Measurements from ENCODE around the gene GSE1.

Gene GSE1

DNA sequence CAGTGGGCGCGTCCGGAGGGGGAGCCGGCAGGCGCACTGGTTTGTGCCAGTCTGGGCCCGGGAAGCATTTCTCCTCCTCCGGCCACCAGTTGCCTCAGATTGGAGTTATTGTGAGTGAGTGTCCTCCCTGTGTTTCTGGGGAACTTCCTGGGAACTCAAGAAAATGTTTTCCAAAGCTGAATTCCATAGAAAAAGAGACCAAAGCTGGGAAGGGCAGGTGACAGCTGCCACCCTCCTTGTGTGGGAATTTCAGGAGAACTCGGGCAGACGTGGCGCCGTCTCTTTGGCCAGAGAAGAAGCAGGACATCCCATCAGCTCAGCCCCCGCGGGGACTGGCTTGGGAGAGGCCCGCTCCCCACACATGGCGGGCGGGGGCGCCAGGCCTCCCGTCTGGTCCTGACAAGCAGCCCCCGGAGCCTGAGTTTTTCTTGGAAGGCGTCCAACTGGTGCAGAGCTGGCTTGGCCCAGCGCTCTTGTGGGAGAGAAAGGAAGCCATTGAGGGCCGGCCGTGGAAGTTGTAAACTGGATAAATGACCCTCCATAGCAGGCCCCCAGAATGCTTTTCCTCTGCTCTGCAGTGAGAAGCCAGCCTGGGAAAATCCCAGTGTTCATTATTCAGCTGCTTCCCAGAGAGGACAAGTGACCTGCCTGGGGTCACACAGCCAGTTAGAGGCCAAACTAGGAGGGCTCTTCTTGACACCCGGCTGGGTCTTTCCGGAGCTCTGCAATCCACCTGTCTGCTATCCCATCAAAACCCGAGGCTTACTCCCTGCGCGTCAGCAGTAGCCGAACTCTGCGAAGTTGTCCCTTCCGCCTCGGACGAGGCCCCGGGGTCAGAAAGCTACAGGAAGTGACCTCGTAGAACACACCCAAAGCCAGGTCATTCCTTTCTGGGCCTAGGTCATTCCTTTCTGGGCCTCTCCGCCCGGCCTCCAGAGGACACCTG, 39.2 kb upstream of the GSE1 start:
- no peak for DNase-seq (ENCODE audit: low read depth in 2 of 2, low spot score in 1 of 2)

DNA sequence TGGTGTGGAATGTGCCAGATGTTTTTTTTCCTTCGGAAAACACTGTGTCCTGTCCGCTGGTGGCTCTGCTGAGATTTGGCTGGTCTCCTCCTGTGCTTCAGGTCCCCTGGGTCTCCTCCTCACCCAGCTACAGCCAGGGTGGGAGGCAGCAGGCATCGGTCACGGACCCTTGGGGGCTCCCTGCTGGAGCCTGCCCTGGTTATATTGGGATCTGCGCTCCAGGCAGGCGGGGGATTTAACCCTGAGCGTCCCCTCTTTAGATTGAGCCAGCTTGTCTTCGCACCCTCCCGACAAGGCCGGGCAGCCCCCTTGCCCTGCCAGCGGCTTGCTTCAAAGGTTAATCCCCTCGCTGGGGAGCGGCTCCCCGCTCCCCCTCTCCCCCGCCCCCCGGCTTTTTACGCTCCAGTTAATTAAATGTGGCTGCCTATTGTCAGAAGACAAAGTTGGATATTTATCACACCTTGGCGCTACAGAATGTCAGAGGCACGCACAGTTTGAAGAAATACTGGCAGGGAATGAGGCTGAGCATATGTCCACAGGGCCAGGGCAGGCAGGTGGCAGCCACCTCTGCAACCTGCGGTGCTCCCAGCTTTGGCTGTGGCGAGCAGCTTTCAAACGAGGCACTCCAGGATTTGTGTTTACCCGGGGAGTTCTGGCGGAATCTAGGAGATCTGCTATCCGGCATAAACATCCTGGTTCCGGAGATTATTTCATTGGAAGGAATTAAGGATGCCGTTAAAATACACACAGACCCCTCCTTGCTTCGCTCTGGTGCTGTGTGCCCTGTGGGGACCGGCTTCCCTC, 38.2 kb upstream of the GSE1 start:
- no peak for DNase-seq (ENCODE audit: low read depth in 2 of 2, low spot score in 1 of 2)

DNA sequence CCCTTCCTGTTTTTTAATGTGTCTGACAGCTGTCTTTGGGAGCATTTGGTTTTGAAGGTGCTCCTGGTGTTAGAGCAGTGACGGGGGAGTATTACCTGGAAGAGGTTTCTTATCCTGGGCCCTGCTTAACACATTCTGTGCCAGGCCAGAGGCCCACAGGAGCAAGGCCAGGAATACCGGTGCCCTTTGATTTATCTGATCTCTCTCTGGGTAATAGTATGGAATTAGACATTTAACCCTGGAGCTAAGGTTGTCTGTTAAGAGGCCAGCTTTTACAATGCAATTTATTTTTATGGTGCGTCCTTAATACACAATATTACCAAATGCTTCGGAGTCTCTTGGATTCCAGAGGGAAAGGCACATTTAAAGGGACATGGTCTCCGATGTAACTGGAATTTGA, 37.2 kb upstream of the GSE1 start:
- DNase-seq (ENCODE audit: low read depth in 2 of 2, low spot score in 1 of 2) = no peak

DNA sequence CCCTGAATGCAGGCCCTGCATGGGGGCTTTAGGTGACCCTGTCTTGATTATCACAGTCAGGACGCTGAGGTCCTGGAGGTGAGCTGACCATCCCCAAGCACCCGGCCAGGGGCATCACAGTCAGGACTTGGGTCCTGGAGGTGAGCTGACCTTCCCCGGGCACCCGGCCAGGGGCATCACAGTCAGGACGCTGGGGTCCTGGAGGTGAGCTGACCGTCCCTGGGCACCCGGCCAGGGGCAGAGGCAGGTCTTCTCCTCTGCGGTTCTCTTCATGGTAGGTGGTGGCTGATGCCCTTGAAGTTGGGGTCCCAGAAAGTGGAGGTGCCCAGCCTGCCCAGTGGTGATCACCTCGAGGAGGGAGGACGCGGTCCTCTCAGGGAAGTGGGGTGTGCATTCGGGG, 36.2 kb upstream of the GSE1 start:
- no peak for DNase-seq (ENCODE audit: low read depth in 2 of 2, low spot score in 1 of 2)

DNA sequence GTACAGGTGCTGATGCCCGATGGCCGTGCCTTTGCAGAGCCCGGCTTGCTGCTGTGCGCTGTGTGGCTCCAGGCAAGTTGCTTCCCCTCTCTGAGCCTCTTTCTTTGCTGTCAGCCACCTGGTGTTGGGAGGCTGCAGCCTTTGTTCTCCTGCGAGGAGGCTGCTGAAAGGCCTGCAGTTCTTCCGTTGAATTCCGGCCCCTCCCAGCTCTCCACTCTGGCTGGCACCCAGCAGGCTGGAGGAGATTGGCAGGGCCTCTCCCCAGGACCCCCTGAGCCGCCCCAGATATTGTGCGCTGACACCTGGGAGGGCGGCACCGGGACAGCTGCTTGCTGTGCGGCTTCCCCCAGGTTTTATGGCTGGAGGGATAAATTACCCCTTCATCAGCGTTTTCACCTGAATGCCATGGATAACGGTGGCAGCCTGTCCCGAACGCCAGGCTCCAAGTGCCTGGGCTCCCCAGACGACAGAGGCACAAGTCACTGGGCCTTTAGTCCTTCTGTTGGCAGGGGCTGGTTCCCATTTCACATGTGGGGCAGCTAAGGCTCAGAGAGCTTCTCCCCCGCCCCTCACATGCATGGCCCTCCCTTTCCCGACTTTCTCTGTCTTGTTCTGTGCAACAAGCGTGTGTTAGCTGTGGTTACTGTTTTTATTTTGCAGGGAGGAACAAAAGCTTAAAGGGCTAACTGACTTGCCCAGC, 35.1 kb upstream of the GSE1 start:
- DNase-seq (ENCODE audit: low read depth in 2 of 2, low spot score in 1 of 2) = no peak

DNA sequence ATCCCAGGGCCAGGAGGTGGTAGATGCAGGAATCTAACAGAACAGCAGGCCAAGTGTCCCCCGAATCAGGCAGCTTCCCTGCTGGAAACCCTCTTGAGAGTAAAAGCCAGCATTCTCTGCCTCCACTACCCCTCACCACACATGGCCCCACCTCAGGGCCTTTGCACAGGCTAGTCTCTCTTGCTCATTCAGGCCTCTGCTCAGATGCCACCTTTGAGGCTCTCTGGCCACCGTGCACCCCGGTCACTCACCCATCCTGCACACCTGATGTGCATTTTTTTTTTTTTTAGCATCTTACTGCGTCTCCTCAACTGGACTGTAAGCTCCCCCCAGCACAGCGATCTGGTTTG, 34.5 kb upstream of the GSE1 start:
- no peak for DNase-seq (ENCODE audit: low read depth in 2 of 2, low spot score in 1 of 2)

DNA sequence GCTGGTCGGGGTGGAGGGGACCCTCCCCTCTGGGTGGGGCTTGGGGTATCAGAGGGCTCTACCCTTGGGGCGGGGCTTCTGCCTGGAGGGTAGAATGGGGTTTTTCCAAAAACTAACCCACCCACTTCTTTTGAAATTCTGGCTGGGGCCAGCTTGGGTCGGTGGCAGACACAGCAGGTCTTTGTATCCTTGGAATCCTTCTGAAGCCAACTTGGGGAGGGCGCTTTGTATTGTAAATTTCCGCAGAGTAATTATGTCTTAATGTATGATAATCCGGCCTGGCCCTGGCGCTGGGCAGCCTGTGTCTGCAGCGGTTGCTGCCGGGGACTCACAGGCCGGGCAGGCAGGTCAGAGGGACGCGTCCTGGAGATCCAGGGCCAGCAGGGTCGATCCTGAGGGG, 33.9 kb upstream of the GSE1 start:
- DNase-seq (ENCODE audit: low read depth in 2 of 2, low spot score in 1 of 2) = no peak

DNA sequence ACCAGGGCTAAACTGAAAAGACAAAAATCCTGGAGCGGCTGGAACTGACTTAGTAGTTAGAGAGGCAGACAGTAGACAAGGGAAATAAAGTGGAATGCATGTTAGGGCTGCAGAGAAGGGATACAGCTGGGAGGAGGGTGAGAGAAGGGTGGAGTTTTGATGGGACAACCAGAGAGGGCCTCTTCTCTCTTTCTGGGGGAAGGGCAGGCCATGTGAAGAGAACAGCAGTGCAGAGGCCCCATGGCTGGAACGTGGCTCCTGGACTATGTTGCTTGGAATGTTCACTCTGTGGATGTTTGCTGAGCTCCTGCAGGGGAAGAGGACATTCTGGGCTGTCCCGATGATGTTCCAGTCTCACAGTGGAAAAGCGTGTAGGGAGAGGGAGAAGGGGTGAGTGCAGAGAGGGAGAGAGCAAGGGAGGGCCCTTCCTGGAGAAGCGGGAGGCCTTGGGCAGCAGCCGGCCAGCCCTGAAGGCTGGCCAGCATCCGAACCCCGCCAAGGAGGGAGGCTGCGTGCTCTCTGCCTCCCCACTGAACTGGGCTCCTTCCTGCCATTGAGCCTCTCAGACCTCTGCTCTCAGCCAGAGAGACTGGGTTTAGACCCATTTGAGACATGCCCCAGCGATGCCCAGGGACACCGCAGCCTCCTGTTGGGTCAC, 33.1 kb upstream of the GSE1 start:
- DNase-seq (ENCODE audit: low read depth in 2 of 2, low spot score in 1 of 2) = no peak

DNA sequence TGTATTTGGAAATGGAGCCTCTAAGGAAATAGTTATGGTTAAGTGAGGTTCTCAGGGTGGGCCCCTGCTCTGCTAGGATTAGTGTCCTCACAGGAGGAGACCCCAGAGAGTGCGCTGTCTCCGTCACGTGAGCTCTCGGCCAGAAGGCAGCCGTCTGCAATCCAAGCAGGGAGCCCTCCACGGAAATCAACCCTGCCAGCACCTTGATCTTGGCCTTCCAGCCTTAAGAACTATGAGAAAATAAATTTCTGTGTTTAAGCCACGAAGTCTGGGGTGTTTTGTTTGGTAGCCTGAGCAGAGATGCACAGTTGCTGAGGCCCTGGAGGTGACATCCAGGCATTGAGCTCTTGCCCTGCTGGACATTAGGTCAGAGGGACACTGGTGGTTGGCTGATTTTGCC, 32.4 kb upstream of the GSE1 start:
- DNase-seq (ENCODE audit: low read depth in 2 of 2, low spot score in 1 of 2) = no peak

DNA sequence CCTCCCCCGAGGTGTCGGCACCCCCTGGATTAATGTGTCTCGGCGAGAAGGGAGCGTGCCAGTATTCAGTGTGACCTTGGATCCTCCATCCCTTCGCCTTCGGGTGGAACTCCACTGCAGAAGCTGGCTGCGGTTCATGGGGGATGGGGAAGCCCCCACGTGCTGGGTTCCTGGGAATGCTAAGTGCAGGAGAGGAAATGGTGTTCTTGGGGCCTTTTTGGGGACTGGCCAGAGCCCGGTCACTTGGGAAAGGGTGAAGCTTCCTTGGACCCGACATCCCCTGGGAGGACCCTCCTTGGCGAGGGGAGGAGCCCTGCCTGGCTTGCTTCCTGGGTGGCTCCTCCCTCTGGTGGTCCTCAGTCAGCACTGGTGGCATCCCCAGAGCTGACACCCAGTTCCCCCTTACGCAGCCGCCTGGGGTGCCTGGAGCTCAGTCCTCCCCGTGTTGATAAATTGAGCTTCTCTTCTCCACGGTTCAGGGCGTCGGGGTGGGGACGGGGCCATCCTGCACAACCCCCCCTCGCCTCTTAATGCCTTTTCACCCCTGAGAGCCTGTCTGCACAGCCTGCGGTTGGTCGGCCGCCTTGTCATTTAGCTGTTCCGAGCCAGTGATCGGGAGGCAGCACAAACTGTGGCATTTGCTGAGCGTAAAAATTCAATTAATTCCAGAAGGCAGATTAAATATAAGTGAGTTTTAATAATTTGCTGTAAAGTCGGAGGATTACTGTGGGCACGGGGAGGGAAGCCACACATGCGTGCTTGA, 30.7 kb upstream of the GSE1 start:
- no peak for DNase-seq (ENCODE audit: low read depth in 2 of 2, low spot score in 1 of 2)

DNA sequence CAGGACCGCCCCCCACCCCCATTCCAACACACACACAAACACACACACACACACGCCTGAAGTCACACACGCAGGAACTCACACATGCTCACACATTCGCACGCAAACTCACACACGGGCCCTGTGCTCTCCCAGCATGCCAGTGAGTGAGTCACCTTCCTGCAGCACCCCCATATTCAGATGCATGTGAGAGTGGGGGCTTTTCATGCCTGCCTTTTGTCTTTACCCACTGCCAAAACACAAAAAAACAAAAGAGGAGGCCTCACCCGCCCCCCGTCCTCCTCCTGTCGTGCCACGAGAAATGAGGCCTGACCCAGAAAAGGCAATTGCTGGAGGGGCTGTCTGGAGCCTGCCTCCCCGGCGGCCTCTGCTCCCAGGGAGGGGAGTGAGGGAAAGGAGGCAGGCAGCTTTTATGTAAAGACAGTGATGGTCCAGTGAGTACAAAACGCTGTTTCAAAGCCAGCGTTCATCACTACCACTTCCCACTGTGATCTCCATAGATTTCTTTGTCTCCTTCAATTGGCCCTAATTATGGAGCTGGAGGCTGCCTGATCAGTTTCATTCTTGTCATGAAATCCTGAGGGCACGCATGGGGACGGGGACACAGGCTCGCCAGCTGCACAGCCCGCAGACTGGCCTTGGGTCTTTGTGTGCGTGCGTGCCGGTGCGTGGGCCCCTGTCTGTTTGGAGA, 29.5 kb upstream of the GSE1 start:
- peak in 1 of 2 donors; percentile 28 for DNase-seq (ENCODE audit: low read depth in 2 of 2, low spot score in 1 of 2)

DNA sequence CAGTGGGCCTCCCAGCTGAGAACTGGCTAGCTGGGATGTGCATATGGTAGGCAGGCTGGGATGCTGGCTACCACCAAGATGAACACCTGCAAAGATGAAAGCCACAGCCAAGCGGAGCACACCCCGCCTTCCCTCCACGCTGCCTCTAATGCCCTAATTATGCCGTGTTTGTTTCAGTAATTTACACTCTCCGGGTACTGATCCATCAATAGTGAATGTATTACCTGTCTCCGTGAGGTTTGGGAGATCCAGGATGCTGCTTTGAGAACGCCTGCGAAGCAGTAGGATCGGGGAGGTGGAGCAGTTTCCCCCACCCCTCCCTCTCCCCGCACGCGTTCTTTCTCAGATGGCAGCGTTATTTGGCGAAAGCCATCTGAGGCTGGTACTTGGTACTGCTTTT, 28.9 kb upstream of the GSE1 start:
- no peak for DNase-seq (ENCODE audit: low read depth in 2 of 2, low spot score in 1 of 2)

DNA sequence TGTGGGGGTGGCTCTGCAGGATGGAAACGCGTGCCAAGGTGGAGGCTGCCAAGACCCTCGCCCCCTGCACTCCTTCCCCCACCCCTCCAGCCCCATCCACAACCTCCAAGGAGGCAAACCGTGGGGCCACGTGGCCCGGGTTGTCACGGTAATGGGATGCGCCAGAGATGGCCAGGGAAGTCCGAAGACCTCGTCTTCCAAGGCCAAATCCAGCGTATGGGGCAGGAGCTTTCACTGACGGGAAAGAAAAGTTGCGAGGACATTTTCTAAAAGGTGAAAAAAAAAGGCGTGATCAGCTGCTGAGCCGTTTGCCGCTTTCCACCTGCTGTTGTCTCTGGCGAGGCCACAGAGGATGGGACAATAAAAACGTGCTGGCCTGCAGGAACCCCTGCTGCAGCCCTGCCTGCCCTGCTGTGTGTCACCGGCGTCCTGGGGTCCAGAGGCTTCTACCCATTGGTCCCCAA, 28.3 kb upstream of the GSE1 start:
- no peak for DNase-seq (ENCODE audit: low read depth in 2 of 2, low spot score in 1 of 2)

DNA sequence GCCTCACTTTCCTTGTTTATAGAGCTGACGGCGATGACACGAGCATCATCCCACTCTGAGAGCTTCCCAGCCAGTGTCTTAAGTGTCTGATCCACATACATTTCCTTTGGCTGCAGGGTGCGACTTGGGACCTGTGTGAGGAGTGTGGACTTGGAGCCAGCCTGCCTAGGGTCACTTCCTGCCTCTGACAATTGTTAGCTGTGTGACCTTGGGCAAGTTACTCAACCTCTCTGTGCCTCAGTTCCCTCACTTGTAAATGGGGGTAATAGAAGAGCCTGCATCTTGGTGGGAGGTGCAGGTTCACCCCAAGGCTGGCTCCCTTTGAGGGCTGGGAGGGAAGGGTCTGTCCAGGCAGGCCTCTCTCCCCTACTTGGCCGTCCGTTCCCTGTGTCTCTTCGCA, 27.4 kb upstream of the GSE1 start:
- DNase-seq (ENCODE audit: low read depth in 2 of 2, low spot score in 1 of 2) = no peak

DNA sequence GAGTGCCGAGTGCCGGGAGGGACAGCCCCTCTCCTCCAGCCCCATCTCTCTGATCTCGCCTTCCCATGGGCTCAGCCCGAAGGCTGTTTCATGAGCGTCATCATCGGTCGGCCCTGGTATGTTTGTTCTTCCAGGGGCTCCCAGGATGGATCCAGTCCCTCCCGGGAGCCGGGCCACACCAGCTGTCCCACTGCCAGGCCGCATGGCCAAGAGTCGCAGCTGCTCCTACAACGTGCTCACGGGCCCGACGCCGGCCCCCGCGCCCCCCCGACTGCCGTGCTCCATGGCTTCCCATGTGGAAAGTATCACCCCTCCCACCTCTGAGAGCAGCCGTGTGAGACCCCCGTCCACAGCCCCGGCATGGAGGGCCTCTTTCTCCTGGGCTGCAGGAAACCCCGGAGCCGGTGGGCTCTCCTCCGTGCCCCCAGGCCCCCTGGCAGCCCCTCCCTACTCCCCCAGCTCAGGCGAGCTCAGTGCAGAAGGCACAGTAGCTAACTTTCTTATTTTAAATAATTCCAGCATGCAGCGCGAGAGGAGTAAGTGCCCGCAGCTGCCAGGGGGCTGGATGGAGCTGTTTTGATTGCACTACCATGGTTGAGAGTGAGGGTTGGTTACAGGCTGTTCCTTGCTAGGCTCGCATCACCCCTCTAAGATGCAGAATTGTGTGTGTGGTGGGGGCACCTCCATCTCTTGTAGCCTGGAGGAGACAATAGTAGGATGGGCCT, 26.6 kb upstream of the GSE1 start:
- no peak for DNase-seq (ENCODE audit: low read depth in 2 of 2, low spot score in 1 of 2)

DNA sequence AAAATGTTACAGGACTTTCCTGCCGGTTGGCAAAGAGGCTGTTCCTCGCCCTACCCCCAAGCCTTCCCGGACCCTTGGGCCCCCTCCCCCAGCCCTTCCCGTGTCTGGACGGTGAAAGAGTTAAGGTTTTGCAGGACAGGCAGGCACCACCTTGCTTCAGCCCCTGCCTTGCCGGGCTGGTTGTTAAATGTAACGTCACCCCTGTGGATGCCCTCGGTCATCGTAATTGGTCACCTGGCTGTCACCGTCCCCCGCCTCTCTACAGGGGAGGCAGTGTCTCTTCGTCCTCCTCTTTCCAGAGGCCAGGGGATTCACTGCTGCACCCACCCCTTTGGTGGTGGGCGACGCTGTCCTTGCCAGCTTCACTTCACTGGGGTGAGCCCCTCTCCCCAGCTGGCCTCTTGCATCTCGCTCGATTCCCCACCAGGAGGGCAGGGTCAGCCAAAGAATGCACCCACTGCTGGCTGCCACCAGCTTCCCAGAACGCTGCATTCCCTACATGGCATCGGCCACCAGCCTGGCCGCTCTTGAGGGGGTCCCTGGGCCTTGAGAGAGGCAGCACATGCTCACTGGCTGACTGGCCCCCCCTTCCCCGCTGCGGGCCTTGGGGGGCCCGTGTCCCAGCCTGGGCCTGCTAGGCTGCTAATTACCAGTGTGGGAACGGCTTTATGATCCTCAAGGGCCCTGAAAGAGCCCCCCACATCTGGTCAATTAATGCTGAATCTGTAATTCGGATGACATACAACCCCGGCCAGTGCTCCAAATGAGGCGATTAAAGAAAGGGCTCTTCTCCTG, 25.2 kb upstream of the GSE1 start:
- no peak for DNase-seq (ENCODE audit: low read depth in 2 of 2, low spot score in 1 of 2)

DNA sequence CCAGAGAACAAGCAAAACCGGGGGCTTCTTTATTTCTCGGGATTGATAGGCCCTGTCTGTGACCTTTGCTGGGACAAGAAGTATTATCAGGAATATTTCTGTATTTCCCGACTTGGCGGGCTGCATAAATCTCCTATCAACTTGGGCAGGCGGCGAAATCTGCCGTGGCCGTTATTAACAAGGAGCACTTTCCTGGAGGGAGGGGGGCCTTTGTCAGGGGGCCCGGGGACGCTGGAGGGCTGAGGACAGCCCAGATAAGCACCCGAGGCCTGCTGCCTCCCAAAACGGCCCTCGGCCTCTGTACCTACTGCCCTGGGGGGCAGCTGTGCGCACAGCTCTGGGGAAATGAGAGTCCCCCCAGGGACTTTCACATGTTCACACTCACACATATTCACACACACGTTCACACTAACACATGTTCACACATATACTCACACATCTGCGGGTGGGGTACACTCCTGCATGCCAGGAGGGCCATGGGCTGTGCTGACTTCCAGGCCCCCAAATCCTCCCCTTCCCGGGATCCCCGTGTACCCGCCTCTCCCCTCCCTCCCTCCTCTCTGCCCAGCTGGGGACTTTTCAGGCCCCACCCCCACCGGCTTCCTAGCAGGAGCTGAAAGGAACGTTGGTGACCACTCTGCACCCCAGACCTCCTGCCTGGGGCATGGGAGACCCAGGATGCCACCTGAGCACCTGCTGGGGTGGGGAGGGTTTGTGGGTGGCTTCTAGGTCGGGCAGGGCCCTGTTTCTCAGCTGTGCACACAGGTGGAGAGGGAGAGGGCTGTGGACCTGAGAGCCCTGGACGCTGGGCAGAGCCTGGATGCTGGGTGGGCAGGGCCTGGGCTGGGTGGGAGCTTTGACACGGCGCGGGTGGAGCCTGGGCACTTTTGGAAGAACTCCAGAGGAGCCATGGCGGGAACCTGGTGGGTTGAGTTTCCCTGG, 24.3 kb upstream of the GSE1 start:
- no peak for DNase-seq (ENCODE audit: low read depth in 2 of 2, low spot score in 1 of 2)

Data from stimulated activated CD8-positive, alpha-beta memory T cell treated with anti-CD3 and anti-CD28 coated beads, Interleukin-4, amount 100 ng/mL, for 4 hours (primary cell).